Mesenchymal stem cell (in vitro differentiated cells and primary cell): Measurements from ENCODE around the gene ATP1A4.
"Not testable (repeated sequence)": the region's sequence is repeated elsewhere in the genome, so short reads cannot be mapped to it uniquely, and the experiment has no call there.

Experiments used
- DNase-seq: peaks from one replicate; pipeline ENCODE4 v3.0.0-alpha.2; 2013
- H2AFZ ChIP-seq: one replicate; pipeline ENCODE4 v1.6.1; 2013; ENCODE audit warnings: low read depth, mild to moderate bottlenecking, control low read depth, inconsistent platforms, low read length, moderate library complexity
- H2AK5ac ChIP-seq: 2 replicates; pipeline ENCODE4 v1.6.1; 2013; ENCODE audit warnings: low read length, moderate library complexity, mild to moderate bottlenecking, inconsistent platforms; ENCODE audit not compliant: severe bottlenecking
- H2BK120ac ChIP-seq: one replicate; pipeline ENCODE4 v1.6.1; 2013; ENCODE audit warnings: low read depth, mild to moderate bottlenecking, inconsistent platforms, low read length, moderate library complexity
- H2BK12ac ChIP-seq, 2 experiments: one replicate each; pipeline ENCODE4 v1.6.1; 2013; ENCODE audit warnings: inconsistent platforms in 2 of 2, low read length in 2 of 2, mild to moderate bottlenecking in 2 of 2, moderate library complexity in 2 of 2, control low read depth in 1 of 2
- H2BK15ac ChIP-seq: one replicate; pipeline ENCODE4 v1.6.1; 2013; ENCODE audit warnings: mild to moderate bottlenecking, low read depth, inconsistent platforms; ENCODE audit not compliant: poor library complexity, severe bottlenecking
- H2BK5ac ChIP-seq: 2 replicates; pipeline ENCODE4 v1.6.1; 2013; ENCODE audit warnings: low read depth, mild to moderate bottlenecking, low read length, control low read depth, inconsistent platforms; ENCODE audit not compliant: poor library complexity, severe bottlenecking
- H3K14ac ChIP-seq, 2 experiments: one replicate each; pipeline ENCODE4 v1.6.1; 2013; ENCODE audit warnings: inconsistent platforms in 2 of 2, low read length in 2 of 2, control low read depth in 1 of 2, mild to moderate bottlenecking in 1 of 2, moderate library complexity in 1 of 2
- H3K18ac ChIP-seq, 2 experiments: one replicate each; pipeline ENCODE4 v1.6.1; 2013; ENCODE audit warnings: inconsistent platforms in 2 of 2, low read length in 2 of 2, control low read depth in 1 of 2, low read depth in 1 of 2, mild to moderate bottlenecking in 1 of 2
- H3K23ac ChIP-seq, 2 experiments: one replicate each; pipeline ENCODE4 v1.6.1; 2013; ENCODE audit warnings: inconsistent platforms in 2 of 2, low read length in 2 of 2, mild to moderate bottlenecking in 2 of 2, moderate library complexity in 2 of 2, control low read depth in 1 of 2
- H3K27ac ChIP-seq: 2 replicates; pipeline ENCODE4 v1.5.1; 2013; ENCODE audit warnings: mild to moderate bottlenecking, moderate library complexity, low read length, control low read depth, inconsistent platforms; ENCODE audit not compliant: poor library complexity, severe bottlenecking
- H3K27me3 ChIP-seq, 2 experiments: 2 replicates each; pipeline versions ENCODE4 v1.6.1 to v1.7.0; 2013; ENCODE audit warnings: low read length in 2 of 2, mild to moderate bottlenecking in 2 of 2, moderate library complexity in 2 of 2, control low read depth in 1 of 2, inconsistent platforms in 1 of 2; ENCODE audit not compliant: control insufficient read depth in 1 of 2, insufficient read depth in 1 of 2
- H3K36me3 ChIP-seq, 2 experiments: 2 replicates each; pipeline versions ENCODE4 v1.6.1 to v1.7.0; 2013; ENCODE audit warnings: low read length in 2 of 2, control low read depth in 1 of 2, inconsistent platforms in 1 of 2, low read depth in 1 of 2, mild to moderate bottlenecking in 1 of 2; ENCODE audit not compliant: insufficient read depth in 2 of 2, control insufficient read depth in 1 of 2
- H3K4ac ChIP-seq, 2 experiments: one replicate each; pipeline ENCODE4 v1.6.1; 2013; ENCODE audit warnings: inconsistent platforms in 2 of 2, low read length in 2 of 2, mild to moderate bottlenecking in 2 of 2, moderate library complexity in 2 of 2, control low read depth in 1 of 2, low read depth in 1 of 2
- H3K4me1 ChIP-seq: 2 replicates; pipeline ENCODE4 v1.6.1; 2013; ENCODE audit warnings: low read depth, low read length, control low read depth; ENCODE audit not compliant: control insufficient read depth, insufficient read depth
- H3K4me2 ChIP-seq: 2 replicates; pipeline ENCODE4 v1.6.1; 2013; ENCODE audit warnings: low read length, mild to moderate bottlenecking, inconsistent platforms; ENCODE audit not compliant: poor library complexity, severe bottlenecking
- H3K4me3 ChIP-seq, 2 experiments: 2 replicates each; pipeline versions ENCODE4 v1.5.1 to v1.7.0; 2013; ENCODE audit warnings: low read length in 2 of 2, mild to moderate bottlenecking in 2 of 2, control low read depth in 1 of 2, low read depth in 1 of 2; ENCODE audit not compliant: insufficient read depth in 1 of 2
- H3K79me1 ChIP-seq: replicated peaks from 2 replicates; pipeline ENCODE4 v1.6.1; 2013; ENCODE audit warnings: mild to moderate bottlenecking, control low read depth, low read length, inconsistent platforms; ENCODE audit not compliant: poor library complexity, severe bottlenecking
- H3K9ac ChIP-seq: 2 replicates; pipeline ENCODE4 v1.7.0; 2013; ENCODE audit warnings: mild to moderate bottlenecking, low read length, moderate library complexity
- H3K9me3 ChIP-seq: 2 replicates; pipeline ENCODE4 v1.7.0; 2013; ENCODE audit warnings: mild to moderate bottlenecking, low read length; ENCODE audit not compliant: control insufficient read depth
- H4K8ac ChIP-seq: one replicate; pipeline ENCODE4 v1.6.1; 2013; ENCODE audit warnings: inconsistent platforms, mild to moderate bottlenecking, low read length, moderate library complexity
- H4K91ac ChIP-seq: one replicate; pipeline ENCODE4 v1.6.1; 2013; ENCODE audit warnings: mild to moderate bottlenecking, low read length, inconsistent platforms
- WGBS: methylation state at CpG from one replicate; pipeline ENCODE4 v1.1.7; 2013; ENCODE audit warnings: mixed read lengths; 5-methylcytosine and 5-hydroxymethylcytosine counted together

The ATP1A4 gene

GRCh38 chr1:160123726-160124125, 27.7 kb upstream of the ATP1A4 start:
- no peak overlapping the region for H2BK15ac ChIP-seq
- H2BK5ac ChIP-seq: no peak overlapping the region
- H3K4ac ChIP-seq: no peak overlapping the region
- no peak overlapping the region for H3K9ac ChIP-seq
- no peak overlapping the region for H2AFZ ChIP-seq
- H3K27ac ChIP-seq: no peak overlapping the region
- no peak overlapping the region for H4K91ac ChIP-seq
- no peak overlapping the region for H2BK120ac ChIP-seq
- no peak overlapping the region for H3K18ac ChIP-seq
- peaks cover under 1 to 5% of the 10 kb centered on the region in 2 experiments for H3K27me3 ChIP-seq
- no peak overlapping the region for H4K8ac ChIP-seq
- H3K4me1 ChIP-seq: peaks cover 21% of the 10 kb centered on the region
- H3K79me1 ChIP-seq: no peaks in the 10 kb centered on the region
- no peak overlapping the region for H3K4me3 ChIP-seq
- H3K4me2 ChIP-seq: no peak overlapping the region
- no peak overlapping the region for H3K14ac ChIP-seq
- H3K9me3 ChIP-seq: no peaks in the 10 kb centered on the region
- no peak overlapping the region for H3K23ac ChIP-seq
- H2BK12ac ChIP-seq: peak overlapping the region in 1 of 2 experiments; percentile 46
- no peaks in the 10 kb centered on the region for H3K36me3 ChIP-seq
- no peak overlapping the region for H2AK5ac ChIP-seq
- DNase-seq: no peak

DNA sequence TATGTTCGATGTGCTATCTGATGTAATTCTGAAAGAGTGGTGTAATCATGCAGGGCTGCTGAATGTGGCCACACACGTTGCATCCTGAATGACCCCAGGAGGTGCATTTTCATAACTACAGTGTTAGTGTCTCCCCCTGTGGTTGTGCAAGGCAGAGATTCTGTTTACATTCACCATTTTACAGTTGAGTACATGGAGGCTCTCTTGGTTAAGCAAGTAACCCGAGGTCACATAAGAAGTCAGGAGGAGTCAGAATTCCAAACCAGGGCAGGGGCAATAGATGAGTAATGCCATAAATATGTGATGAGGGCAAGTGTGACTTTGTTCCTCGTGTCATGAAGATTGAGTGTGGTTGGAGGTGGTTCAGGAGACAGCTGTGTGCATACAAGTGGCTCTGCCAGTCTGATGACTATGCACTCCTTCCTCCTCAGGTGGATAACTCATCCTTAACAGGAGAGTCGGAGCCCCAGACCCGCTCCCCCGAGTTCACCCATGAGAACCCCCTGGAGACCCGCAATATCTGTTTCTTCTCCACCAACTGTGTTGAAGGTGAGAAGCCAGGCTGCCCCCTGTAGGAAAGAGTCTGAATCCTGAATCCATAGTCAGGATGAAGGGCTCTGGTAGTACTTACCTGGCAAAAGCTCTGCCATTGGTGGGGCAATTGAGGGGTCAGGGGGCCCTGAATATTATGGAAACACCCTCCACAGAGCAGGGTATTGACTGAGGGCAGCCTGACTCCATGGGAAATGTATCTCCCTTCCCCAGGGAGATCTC, 26.5 kb upstream of the ATP1A4 start:
- Histone ChIP-seq H3K79me1 (no peaks in the 10 kb centered on the region), H2BK15ac (no peak overlapping the region), H3K27me3 (peaks cover 0 to 2% of the 10 kb centered on the region in 2 experiments), H3K27ac (peak overlapping the region; percentile 24), H2BK120ac (no peak overlapping the region), H3K4me3 (no peak overlapping the region), H3K18ac (peak overlapping the region in 1 of 2 experiments; percentile 18), H2BK12ac (no peak overlapping the region), H4K8ac (no peak overlapping the region), H4K91ac (no peak overlapping the region), H2AFZ (no peak overlapping the region), H3K23ac (no peak overlapping the region), H3K9ac (no peak overlapping the region), H3K14ac (no peak overlapping the region), H3K36me3 (no peaks in the 10 kb centered on the region), H2BK5ac (no peak overlapping the region), H2AK5ac (peak overlapping the region; percentile 61), H3K4me1 (peaks cover 25% of the 10 kb centered on the region), H3K4ac (peak overlapping the region in 1 of 2 experiments; percentile 9), H3K9me3 (no peaks in the 10 kb centered on the region), H3K4me2 (no peak overlapping the region)
- WGBS: 17% methylated on average over 8 of the region's 8 CpGs
- DNase-seq: peak; percentile 85

- Histone ChIP-seq H3K18ac (no peak overlapping the region), H3K36me3 (no peaks in the 10 kb centered on the region), H3K4me1 (peaks cover 23% of the 10 kb centered on the region), H2BK120ac (no peak overlapping the region), H2AK5ac (peak overlapping the region; percentile 61), H4K91ac (no peak overlapping the region), H3K27me3 (peaks cover 0 to 10% of the 10 kb centered on the region in 2 experiments), H3K9me3 (no peaks in the 10 kb centered on the region), H2BK5ac (no peak overlapping the region), H3K14ac (no peak overlapping the region), H2BK15ac (no peak overlapping the region), H2AFZ (no peak overlapping the region), H3K9ac (peak overlapping the region; percentile 22), H3K79me1 (no peaks in the 10 kb centered on the region), H3K27ac (peak overlapping the region; percentile 2), H3K4me2 (no peak overlapping the region), H2BK12ac (no peak overlapping the region), H3K4me3 (no peak overlapping the region), H3K4ac (no peak overlapping the region), H3K23ac (no peak overlapping the region), H4K8ac (no peak overlapping the region)
- peak; percentile 21 for DNase-seq
- 32% methylated on average over 1 of the region's 1 CpG for WGBS
Observed at GRCh38 chr1:160125746-160126145, 25.7 kb upstream of the ATP1A4 start.

DNA sequence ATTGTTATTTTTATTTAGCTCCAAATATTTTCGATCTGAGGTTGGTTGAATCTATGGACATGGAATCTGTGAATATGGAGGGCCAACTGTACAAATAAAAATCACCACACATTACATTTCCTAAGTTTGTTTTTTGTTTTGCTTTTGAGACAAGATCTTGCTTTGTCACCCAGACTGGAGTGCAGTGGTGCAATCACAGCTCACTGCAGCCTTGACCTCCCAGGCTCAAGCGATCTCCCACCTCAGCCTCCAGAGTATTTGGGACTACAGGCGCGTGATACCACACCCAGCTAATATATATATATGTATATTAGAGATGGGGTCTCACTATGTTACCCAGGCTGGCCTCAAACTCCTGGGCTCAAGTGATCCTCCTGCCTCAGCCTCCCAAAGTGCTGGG, 25.1 kb upstream of the ATP1A4 start:
- H3K9me3 ChIP-seq, H3K27ac ChIP-seq, H3K23ac ChIP-seq, H3K9ac ChIP-seq, H3K4me2 ChIP-seq, H3K79me1 ChIP-seq, H3K18ac ChIP-seq, H2AFZ ChIP-seq, H2BK15ac ChIP-seq, H3K36me3 ChIP-seq, H3K4ac ChIP-seq, H4K8ac ChIP-seq, H2BK120ac ChIP-seq, H2BK12ac ChIP-seq, H4K91ac ChIP-seq, H2AK5ac ChIP-seq, H2BK5ac ChIP-seq, H3K14ac ChIP-seq, DNase-seq, H3K4me3 ChIP-seq: not testable (repeated sequence)
- no CpG with 5 or more reads among the region's 4 CpGs for WGBS
- H3K27me3 ChIP-seq: peaks cover 0 to 16% of the 10 kb centered on the region in 2 experiments
- H3K4me1 ChIP-seq: peaks cover 23% of the 10 kb centered on the region
